Colonic mucosa (tissue), 4 donors: ENCODE data around the gene PARP12. TPM values are rescaled to one million over a fixed set of nuclear protein-coding genes. Genes with fewer than 3 reads are reported as not detected.

Experiments
- DNase-seq: peaks from one replicate; pipeline ENCODE4 v3.0.0-alpha.2; 2020
- H3K27ac ChIP-seq: fragments of 200-600 bp; one replicate; pipeline ENCODE4 v1.8.0; 2021
- H3K27me3 ChIP-seq: fragments of 200-600 bp; one replicate; pipeline ENCODE4 v1.8.0; 2021
- H3K36me3 ChIP-seq: fragments of 200-600 bp; one replicate; pipeline ENCODE4 v1.8.0; 2021
- H3K4me1 ChIP-seq: fragments of 200-600 bp; one replicate; pipeline ENCODE4 v1.8.0; 2021; ENCODE audit warnings: mild to moderate bottlenecking
- H3K4me3 ChIP-seq: fragments of 200-600 bp; one replicate; pipeline ENCODE4 v1.8.0; 2021
- H3K9ac ChIP-seq, 2 donors: one replicate each; pipeline ENCODE4 v1.7.0; 2013; ENCODE audit warnings: control low read depth in 2 of 2, low read depth in 2 of 2, low read length in 2 of 2
- H3K9me3 ChIP-seq: fragments of 200-600 bp; one replicate; pipeline ENCODE4 v1.8.0; 2021
- CTCF ChIP-seq: fragments of 200-600 bp; IDR thresholded peaks from one replicate; pipeline ENCODE4 v1.8.0; 2022; ENCODE audit warnings: antibody characterized with exemption, mild to moderate bottlenecking
- intact Hi-C: fragments of 100-400 bp; cut with DNase I; formaldehyde crosslinking; loops from one replicate; pipeline ENCODE4 v1.14.1; 2022
- total RNA-seq, 2 donors: library from RNA; stranded (reverse); fragmentation: NEBNext Ultra II Directional in 1 of 2; extraction: Animal tissue kit (Norgen Biotek cat#: 25700) in 1 of 2; gene quantifications; one replicate each; pipeline ENCODE4 v1.2.1, GENCODE V29; 2021
- donor health status: healthy.
- donor health status: DM: no; HTN: no; CAD: no.
- donor health status: DM: no; HTN: no; CAD: no.

PARP12 gene
- total RNA-seq, 2 donors from 2014 or later: 33.9 to 39.2 TPM

DNA sequence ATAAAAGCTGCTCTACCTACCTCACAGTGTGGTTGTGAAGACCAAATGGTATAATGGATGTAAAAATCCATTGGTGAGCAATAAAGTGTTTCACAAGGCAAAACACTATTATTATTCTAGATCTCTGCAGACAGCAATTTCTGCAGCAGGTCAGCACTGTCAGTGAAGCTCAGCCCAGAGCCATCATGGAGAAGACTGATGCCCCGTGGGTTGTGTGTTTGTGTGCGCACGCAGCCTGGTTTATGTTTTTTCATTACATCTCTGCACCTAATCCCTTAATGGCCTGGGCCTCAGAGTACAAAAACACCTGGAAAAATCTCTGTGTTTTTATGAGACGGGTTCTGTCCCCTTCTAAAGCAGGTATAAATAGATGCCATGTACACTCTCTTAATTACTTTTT lies 64.2 kb downstream of the PARP12 start:
- Histone ChIP-seq H3K27me3 (no peaks in the 10 kb centered on the region), H3K27ac (no peak overlapping the region), H3K4me1 (no peaks in the 10 kb centered on the region), H3K4me3 (no peak overlapping the region), H3K9ac (no peak overlapping the region), H3K9me3 (no peaks in the 10 kb centered on the region), H3K36me3 (no peaks in the 10 kb centered on the region)
- TF ChIP-seq CTCF: no peak
- DNase-seq: no peak
- intact Hi-C loops: loop anchor here (10.0 kb wide), 1 partner anchor 64 kb away; no protein-coding TSS in a partner anchor

- no peaks in the 10 kb centered on the region for H3K4me1 ChIP-seq
- H3K36me3 ChIP-seq: no peaks in the 10 kb centered on the region
- H3K9me3 ChIP-seq: no peaks in the 10 kb centered on the region
- no peak for TF ChIP-seq CTCF
- no peak for DNase-seq
- no peak overlapping the region for H3K27ac ChIP-seq
- H3K4me3 ChIP-seq: no peak overlapping the region
- H3K9ac ChIP-seq: no peak overlapping the region
- intact Hi-C loops: loop anchor here (10.0 kb wide), 1 partner anchor 60 kb away; no protein-coding TSS in a partner anchor
- no peaks in the 10 kb centered on the region for H3K27me3 ChIP-seq
Observed at GRCh38 chr7:139995017-139995915, 67.5 kb downstream of the PARP12 start.

- Histone ChIP-seq H3K9ac (no peak overlapping the region), H3K36me3 (no peaks in the 10 kb centered on the region), H3K4me1 (no peaks in the 10 kb centered on the region), H3K27ac (no peak overlapping the region), H3K4me3 (no peak overlapping the region), H3K27me3 (no peaks in the 10 kb centered on the region), H3K9me3 (no peaks in the 10 kb centered on the region)
- DNase-seq: no peak
- no peak for TF ChIP-seq CTCF
- intact Hi-C loops: loop anchor here (10.0 kb wide), 1 partner anchor 60 kb away; no protein-coding TSS in a partner anchor
Observed at GRCh38 chr7:139994356-139994755, 68.4 kb downstream of the PARP12 start.

DNA sequence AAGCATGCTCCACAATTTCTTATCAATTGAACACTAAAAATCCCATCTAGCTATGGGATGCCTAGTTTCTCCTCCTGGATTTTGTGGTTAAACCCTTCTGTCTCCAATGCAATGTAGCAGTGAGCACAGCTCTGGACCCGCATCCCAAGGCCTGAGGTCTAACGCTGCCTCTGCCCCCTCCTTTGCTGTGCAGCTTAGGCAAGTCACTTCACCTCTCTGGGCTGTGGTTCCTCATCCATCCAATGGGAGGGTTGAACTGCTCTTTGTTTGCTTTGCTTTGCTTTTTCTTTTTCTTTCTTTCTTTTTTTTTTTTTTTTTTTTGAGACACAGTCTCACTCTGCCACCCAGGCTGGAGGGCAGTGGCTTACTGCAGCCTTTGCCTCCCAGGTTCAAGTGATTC lies 69.2 kb downstream of the PARP12 start:
- Histone ChIP-seq H3K27ac (no peak overlapping the region), H3K36me3 (no peaks in the 10 kb centered on the region), H3K9ac (no peak overlapping the region), H3K4me1 (no peaks in the 10 kb centered on the region), H3K9me3 (no peaks in the 10 kb centered on the region), H3K27me3 (no peaks in the 10 kb centered on the region), H3K4me3 (no peak overlapping the region)
- no peak for TF ChIP-seq CTCF
- intact Hi-C loops: loop anchor here (10.0 kb wide), 1 partner anchor 59 kb away; no protein-coding TSS in a partner anchor
- DNase-seq: no peak

GRCh38 chr7:139993169-139993568 lies 69.6 kb downstream of the PARP12 start:
- Histone ChIP-seq H3K4me1 (no peaks in the 10 kb centered on the region), H3K27ac (no peak overlapping the region), H3K27me3 (no peaks in the 10 kb centered on the region), H3K9me3 (no peaks in the 10 kb centered on the region), H3K9ac (no peak overlapping the region), H3K4me3 (no peak overlapping the region), H3K36me3 (no peaks in the 10 kb centered on the region)
- intact Hi-C loops: loop anchor here (10.0 kb wide), 1 partner anchor 58 kb away; no protein-coding TSS in a partner anchor
- TF ChIP-seq CTCF: no peak
- no peak for DNase-seq
